ENCODE measurements around the gene SMDT1. TPM values are rescaled to one million over a fixed set of nuclear protein-coding genes. Genes with fewer than 3 reads are reported as not detected.
"Not testable (repeated sequence)": the region's sequence is repeated elsewhere in the genome, so short reads cannot be mapped to it uniquely, and the experiment has no call there.

The SMDT1 gene
- total and polyA plus RNA-seq, 9 of the 15 experiments (the other 6 are each of a cell fraction or from before 2014, with no cell fraction given) = 7.9 to 65.2 (median 14.3) TPM

DNA sequence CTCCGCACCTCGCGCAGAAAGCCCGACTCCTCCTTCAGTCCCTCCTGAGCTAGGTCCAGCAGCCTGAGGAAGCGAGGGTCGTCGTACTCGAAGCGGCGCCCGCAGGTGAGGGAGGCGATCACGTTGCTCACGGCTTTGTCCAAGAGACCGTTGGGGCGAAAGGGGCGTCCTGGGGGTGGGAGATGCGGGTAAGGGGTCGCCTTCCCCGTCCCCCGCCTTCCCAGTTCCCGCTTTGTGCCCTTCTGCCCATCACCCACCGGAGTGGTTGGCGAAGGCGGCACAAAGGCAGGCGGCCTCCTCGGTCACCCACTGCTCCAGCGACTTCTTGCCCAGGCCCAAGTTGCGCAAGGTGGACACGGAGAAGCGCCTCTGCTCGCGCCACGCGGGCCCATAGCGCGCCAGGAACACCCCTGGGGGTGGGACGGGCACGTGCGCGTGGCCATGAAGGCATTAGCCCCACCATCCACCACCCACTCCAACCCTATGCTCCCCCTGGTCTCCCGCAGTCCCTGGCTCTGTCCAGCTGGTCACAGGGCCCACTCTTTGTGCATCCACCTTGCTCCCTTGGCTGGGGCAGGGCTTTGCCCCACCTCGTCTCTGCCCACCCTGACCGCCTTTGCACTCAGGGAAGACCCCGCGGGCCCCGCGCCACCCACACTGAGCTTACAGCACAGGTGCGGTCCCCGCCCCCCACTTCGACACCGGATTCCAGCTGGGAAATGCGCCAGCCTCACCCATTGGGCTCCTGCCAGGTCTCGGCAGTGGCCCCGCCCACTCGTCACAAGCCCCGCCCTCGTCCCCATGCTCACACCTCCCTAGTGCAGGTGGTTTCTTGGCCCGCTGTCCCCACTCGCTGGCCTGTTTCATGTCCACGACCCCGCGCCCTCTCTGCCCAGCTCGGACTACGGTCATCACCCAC is 49.5 kb downstream of the SMDT1 start:
- H3K4me3 ChIP-seq; CTCF ChIA-PET (ENCODE audit: low intra/inter-chr PET ratio); H3K9me3 ChIP-seq (replicated peaks; ENCODE audit: control insufficient read depth, insufficient read depth, low read depth, low read length); FAIRE-seq; in situ Hi-C loops (cut with MboI); H3K27me3 ChIP-seq (ENCODE audit: control insufficient read depth in 2 of 2, insufficient read depth in 2 of 2, low read length in 2 of 2); BruUV-seq (replicated peaks); H3K27ac ChIP-seq (ENCODE audit: extremely low read depth, low read depth, low read length); POLR2A ChIA-PET; intact Hi-C loops (cut with micrococcal nuclease); H3K36me3 ChIP-seq (ENCODE audit: control insufficient read depth, insufficient read depth, low read length); H3K4me2 ChIP-seq (ENCODE audit: insufficient read depth, low read length); H4K20me1 ChIP-seq (replicated peaks; ENCODE audit: control insufficient read depth, insufficient read depth, low read length); H2AFZ ChIP-seq (ENCODE audit: low read depth, low read length); H3K9me1 ChIP-seq (ENCODE audit: control insufficient read depth, insufficient read depth, low read length); H3K79me2 ChIP-seq (ENCODE audit: control insufficient read depth, insufficient read depth, low read length); H3K9ac ChIP-seq (ENCODE audit: insufficient read depth in 1 of 2, low read depth in 2 of 2, low read length in 2 of 2): not testable (repeated sequence)
- peak; percentile 60 for TF ChIP-seq NFIC (IDR thresholded peaks at IDR 0.05)
- TF ChIP-seq, protein P1, sequence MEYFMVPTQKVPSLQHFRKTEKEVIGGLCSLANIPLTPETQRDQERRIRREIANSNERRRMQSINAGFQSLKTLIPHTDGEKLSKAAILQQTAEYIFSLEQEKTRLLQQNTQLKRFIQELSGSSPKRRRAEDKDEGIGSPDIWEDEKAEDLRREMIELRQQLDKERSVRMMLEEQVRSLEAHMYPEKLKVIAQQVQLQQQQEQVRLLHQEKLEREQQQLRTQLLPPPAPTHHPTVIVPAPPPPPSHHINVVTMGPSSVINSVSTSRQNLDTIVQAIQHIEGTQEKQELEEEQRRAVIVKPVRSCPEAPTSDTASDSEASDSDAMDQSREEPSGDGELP (CRISPR knock-in tag; IDR thresholded peaks at IDR 0.05; ENCODE audit: borderline replicate concordance) = 0 out of 2 replicates have a peak, but pooled peaks have one; percentile 18
- TF ChIP-seq, protein P2, sequence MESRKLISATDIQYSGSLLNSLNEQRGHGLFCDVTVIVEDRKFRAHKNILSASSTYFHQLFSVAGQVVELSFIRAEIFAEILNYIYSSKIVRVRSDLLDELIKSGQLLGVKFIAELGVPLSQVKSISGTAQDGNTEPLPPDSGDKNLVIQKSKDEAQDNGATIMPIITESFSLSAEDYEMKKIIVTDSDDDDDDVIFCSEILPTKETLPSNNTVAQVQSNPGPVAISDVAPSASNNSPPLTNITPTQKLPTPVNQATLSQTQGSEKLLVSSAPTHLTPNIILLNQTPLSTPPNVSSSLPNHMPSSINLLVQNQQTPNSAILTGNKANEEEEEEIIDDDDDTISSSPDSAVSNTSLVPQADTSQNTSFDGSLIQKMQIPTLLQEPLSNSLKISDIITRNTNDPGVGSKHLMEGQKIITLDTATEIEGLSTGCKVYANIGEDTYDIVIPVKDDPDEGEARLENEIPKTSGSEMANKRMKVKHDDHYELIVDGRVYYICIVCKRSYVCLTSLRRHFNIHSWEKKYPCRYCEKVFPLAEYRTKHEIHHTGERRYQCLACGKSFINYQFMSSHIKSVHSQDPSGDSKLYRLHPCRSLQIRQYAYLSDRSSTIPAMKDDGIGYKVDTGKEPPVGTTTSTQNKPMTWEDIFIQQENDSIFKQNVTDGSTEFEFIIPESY (CRISPR knock-in tag; IDR thresholded peaks at IDR 0.05) = peak; percentile 14; the same call in 1 of the 2 replicates
- 0 out of 2 replicates have a peak, but pooled peaks have one; percentile 12 for TF ChIP-seq CEBPB (tag; IDR thresholded peaks at IDR 0.05)
- TF ChIP-seq HNRNPL (IDR thresholded peaks at IDR 0.05; ENCODE audit: low read depth, low read length) = 0 out of 2 replicates have a peak, but pooled peaks have one; percentile 26
- peaks cover 0 to 12% of the 10 kb centered on the region in 2 experiments; a peak in 2 of 5 replicates for H3K4me1 ChIP-seq (replicated peaks in 1 of 2; ENCODE audit: control insufficient read depth in 2 of 2, insufficient read depth in 2 of 2, low read length in 2 of 2)
- ATAC-seq (peak; percentile 75), DNase-seq (ENCODE audit: extremely low read depth in 1 of 4, low spot score in 3 of 4) (peak; percentile 25 to 57 (median 44))
- 26% methylated on average over 13 of the region's 65 CpGs for WGBS (ENCODE audit: insufficient coverage, low coverage, missing lambda C conversion rate)

DNA sequence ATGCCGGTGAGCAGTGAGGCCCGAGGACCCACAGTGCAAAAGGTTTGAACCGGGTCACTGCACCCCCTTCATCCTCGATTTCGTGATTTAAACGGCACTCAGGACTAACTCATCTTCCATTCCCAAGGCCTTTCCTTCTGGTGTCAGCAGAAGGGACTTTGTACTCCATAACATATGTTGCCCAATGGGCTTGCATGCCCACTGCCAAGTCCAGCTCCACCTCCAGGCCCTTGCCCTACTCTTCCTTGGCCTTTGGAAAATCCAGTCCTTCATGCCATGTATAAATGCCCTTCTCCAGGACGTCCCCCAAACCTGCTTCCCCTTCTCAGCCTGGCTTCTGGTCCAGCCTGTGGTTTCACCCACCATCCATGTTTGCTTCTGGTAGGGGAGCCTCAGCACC is 50.7 kb downstream of the SMDT1 start:
- POLR2A ChIA-PET; H3K9me3 ChIP-seq (replicated peaks; ENCODE audit: control insufficient read depth, insufficient read depth, low read depth, low read length); DNase-seq (ENCODE audit: extremely low read depth in 1 of 4, low spot score in 3 of 4); H3K27me3 ChIP-seq (ENCODE audit: control insufficient read depth in 2 of 2, insufficient read depth in 2 of 2, low read length in 2 of 2); FAIRE-seq; ATAC-seq; H3K9me1 ChIP-seq (ENCODE audit: control insufficient read depth, insufficient read depth, low read length); H3K36me3 ChIP-seq (ENCODE audit: control insufficient read depth, insufficient read depth, low read length); H4K20me1 ChIP-seq (replicated peaks; ENCODE audit: control insufficient read depth, insufficient read depth, low read length); CTCF ChIA-PET (ENCODE audit: low intra/inter-chr PET ratio); BruUV-seq (replicated peaks); H3K9ac ChIP-seq (ENCODE audit: insufficient read depth in 1 of 2, low read depth in 2 of 2, low read length in 2 of 2); H3K27ac ChIP-seq (ENCODE audit: extremely low read depth, low read depth, low read length); H3K4me3 ChIP-seq; in situ Hi-C loops (cut with MboI); H3K79me2 ChIP-seq (ENCODE audit: control insufficient read depth, insufficient read depth, low read length); H2AFZ ChIP-seq (ENCODE audit: low read depth, low read length); intact Hi-C loops (cut with micrococcal nuclease); H3K4me2 ChIP-seq (ENCODE audit: insufficient read depth, low read length): not testable (repeated sequence)
- peaks cover 0 to 16% of the 10 kb centered on the region in 2 experiments; a peak in 2 of 5 replicates for H3K4me1 ChIP-seq (replicated peaks in 1 of 2; ENCODE audit: control insufficient read depth in 2 of 2, insufficient read depth in 2 of 2, low read length in 2 of 2)
- 0% methylated on average over 1 of the region's 7 CpGs for WGBS (ENCODE audit: insufficient coverage, low coverage, missing lambda C conversion rate)

Measured in K562 (cell line).